KMS-11 (cell line): ENCODE results near the gene MITF.

Experiments used
- H2AFZ ChIP-seq: fragments of 200-600 bp; sonication (generic); 2 replicates; pipeline ENCODE4 v1.6.1; 2016; ENCODE audit warnings: antibody characterized with exemption, mixed run types, low read depth
- H3K27ac ChIP-seq: fragments of 200-600 bp; sonication (generic); 2 replicates; pipeline ENCODE4 v1.6.1; 2016; ENCODE audit warnings: mild to moderate bottlenecking, mixed run types
- H3K27me3 ChIP-seq: fragments of 200-600 bp; sonication (generic); 2 replicates; pipeline ENCODE4 v1.6.1; 2017; ENCODE audit warnings: mild to moderate bottlenecking, low read depth, mixed run types, moderate library complexity; ENCODE audit not compliant: insufficient read depth
- H3K36me3 ChIP-seq: fragments of 200-600 bp; sonication (generic); 2 replicates; pipeline ENCODE4 v1.6.1; 2017; ENCODE audit warnings: mild to moderate bottlenecking, mixed run types; ENCODE audit not compliant: insufficient read depth
- H3K4me1 ChIP-seq: fragments of 200-600 bp; sonication (generic); 2 replicates; pipeline ENCODE4 v1.6.1; 2016; ENCODE audit warnings: mild to moderate bottlenecking, low read depth, mixed run types; ENCODE audit not compliant: poor library complexity, severe bottlenecking
- H3K4me2 ChIP-seq: fragments of 200-600 bp; sonication (generic); 2 replicates; pipeline ENCODE4 v1.7.0; 2016; ENCODE audit warnings: mild to moderate bottlenecking, mixed run types
- H3K4me3 ChIP-seq: fragments of 200-600 bp; sonication (generic); IDR thresholded peaks from 2 replicates; pipeline ENCODE4 v1.6.1; 2017; ENCODE audit warnings: low read depth, low read length, mixed read lengths; ENCODE audit not compliant: insufficient read depth
- H3K79me2 ChIP-seq: fragments of 200-600 bp; sonication (generic); 2 replicates; pipeline ENCODE4 v1.6.1; 2016; ENCODE audit warnings: low read depth, mixed run types; ENCODE audit not compliant: insufficient read depth
- H3K9ac ChIP-seq: fragments of 200-600 bp; sonication (generic); 2 replicates; pipeline ENCODE4 v1.6.1; 2016; ENCODE audit warnings: mild to moderate bottlenecking, mixed run types
- H4K20me1 ChIP-seq: fragments of 200-600 bp; sonication (generic); 2 replicates; pipeline ENCODE4 v1.6.1; 2016; ENCODE audit warnings: mild to moderate bottlenecking, mixed run types; ENCODE audit not compliant: insufficient read depth
- TF ChIP-seq, protein P1 (sequence below): fragments of 200-600 bp; sonication (generic); conservative IDR thresholded peaks from 2 replicates; pipeline ENCODE4 v1.6.1; 2017; ENCODE audit warnings: low read depth, mild to moderate bottlenecking, antibody characterized with exemption, low read length, moderate library complexity, mixed read lengths

The MITF gene

DNA sequence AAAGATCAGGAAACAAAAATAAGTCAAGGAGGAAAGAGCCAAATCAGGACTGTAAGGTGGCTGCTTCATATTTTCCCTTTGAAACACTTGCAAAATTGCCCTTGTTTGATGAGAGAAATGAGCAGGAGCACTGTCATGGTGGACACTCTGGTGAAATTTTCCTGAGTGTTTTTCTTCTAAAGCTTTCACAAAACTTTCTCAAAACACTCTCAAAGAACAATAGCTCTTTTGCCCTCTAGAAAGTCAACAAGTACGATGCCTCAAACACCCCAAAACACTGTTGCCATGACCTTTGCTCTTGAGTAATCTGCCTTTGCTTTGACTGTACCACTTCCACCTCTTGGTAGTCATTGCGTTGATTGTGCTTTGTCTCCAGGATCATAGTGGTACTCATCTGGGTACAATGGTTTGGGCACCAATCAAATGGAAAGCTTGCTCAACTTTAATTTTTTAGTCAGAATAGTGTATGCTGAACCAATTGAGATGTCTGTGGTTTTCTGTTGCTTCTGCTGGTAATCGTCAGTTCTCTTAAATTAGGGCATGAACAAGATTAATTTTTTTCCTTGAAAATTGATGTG, 13.2 kb upstream of the MITF start:
- H3K36me3 ChIP-seq, result no peaks in the 10 kb centered on the region
- no peak overlapping the region for H3K9ac ChIP-seq
- H3K4me3 ChIP-seq, result no peak overlapping the region
- TF ChIP-seq, protein P1, sequence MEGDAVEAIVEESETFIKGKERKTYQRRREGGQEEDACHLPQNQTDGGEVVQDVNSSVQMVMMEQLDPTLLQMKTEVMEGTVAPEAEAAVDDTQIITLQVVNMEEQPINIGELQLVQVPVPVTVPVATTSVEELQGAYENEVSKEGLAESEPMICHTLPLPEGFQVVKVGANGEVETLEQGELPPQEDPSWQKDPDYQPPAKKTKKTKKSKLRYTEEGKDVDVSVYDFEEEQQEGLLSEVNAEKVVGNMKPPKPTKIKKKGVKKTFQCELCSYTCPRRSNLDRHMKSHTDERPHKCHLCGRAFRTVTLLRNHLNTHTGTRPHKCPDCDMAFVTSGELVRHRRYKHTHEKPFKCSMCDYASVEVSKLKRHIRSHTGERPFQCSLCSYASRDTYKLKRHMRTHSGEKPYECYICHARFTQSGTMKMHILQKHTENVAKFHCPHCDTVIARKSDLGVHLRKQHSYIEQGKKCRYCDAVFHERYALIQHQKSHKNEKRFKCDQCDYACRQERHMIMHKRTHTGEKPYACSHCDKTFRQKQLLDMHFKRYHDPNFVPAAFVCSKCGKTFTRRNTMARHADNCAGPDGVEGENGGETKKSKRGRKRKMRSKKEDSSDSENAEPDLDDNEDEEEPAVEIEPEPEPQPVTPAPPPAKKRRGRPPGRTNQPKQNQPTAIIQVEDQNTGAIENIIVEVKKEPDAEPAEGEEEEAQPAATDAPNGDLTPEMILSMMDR, result no peak
- no peaks in the 10 kb centered on the region for H3K4me1 ChIP-seq
- no peak overlapping the region for H3K27ac ChIP-seq
- H3K79me2 ChIP-seq, result no peaks in the 10 kb centered on the region
- H4K20me1 ChIP-seq, result no peaks in the 10 kb centered on the region
- no peak overlapping the region for H3K4me2 ChIP-seq
- H2AFZ ChIP-seq, result no peak overlapping the region
- H3K27me3 ChIP-seq, result no peaks in the 10 kb centered on the region

DNA sequence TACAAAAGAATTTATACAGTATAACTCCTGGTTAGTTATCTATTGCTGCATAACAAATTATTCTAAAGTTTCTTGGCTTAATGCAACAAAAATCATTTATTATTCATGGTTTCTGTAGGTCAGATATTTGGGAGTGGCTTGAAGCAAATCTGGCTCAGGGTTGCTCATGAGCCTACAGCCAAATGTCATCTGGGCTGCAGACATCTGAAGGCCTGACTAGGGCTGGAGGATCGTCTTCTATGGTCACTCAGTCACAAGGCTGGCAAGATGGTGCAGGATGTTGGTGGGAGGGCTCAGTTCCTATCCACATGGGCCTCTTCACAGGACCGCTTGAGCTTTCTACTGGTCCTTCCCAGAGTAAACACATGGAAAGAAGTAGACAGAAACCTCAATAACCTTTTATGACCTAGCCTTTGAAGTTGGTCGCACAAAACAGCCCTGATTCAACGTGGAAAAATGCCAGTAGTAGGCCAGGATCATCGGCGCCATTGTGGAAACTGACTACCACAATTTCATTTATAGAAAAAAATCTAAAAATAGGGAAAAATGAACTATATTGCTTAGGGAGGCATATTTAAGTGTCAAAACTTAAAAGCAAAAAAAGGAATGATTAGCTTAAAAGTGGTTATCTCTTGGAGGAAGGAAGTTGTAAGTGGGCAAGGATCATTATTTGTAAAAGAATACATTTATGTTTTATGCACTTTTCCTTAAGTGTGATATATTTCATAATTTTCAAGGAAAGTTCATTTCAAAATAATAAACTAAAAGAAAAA, 9.9 kb upstream of the MITF start:
- H3K27ac ChIP-seq, result no peak overlapping the region
- H2AFZ ChIP-seq, result no peak overlapping the region
- no peaks in the 10 kb centered on the region for H3K4me1 ChIP-seq
- no peaks in the 10 kb centered on the region for H4K20me1 ChIP-seq
- no peak overlapping the region for H3K4me3 ChIP-seq
- no peak overlapping the region for H3K4me2 ChIP-seq
- no peak overlapping the region for H3K9ac ChIP-seq
- no peaks in the 10 kb centered on the region for H3K36me3 ChIP-seq
- no peaks in the 10 kb centered on the region for H3K27me3 ChIP-seq
- TF ChIP-seq, protein P1, result no peak
- H3K79me2 ChIP-seq, result no peaks in the 10 kb centered on the region

DNA sequence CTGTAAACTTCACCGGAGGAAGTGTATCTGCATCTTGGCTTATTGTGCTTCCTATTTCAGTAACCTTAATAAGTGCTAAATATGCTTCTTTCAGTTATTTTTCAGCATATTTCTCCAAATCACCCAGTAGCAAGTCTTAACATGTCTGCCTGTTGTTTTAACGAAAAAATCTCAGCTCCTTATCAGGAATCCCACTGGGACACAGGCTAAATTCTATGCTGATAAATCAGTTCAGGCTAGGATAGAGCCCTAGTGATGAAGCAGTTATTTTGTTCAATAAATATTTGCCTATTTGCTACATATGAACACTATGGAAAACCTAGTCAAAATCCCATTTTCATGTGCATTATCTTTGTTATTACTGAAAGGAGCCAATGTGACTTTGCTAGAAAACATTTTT, 8.2 kb upstream of the MITF start:
- no peaks in the 10 kb centered on the region for H3K36me3 ChIP-seq
- no peak overlapping the region for H3K4me2 ChIP-seq
- TF ChIP-seq, protein P1, result no peak
- H2AFZ ChIP-seq, result no peak overlapping the region
- H3K9ac ChIP-seq, result no peak overlapping the region
- H3K4me1 ChIP-seq, result no peaks in the 10 kb centered on the region
- no peak overlapping the region for H3K4me3 ChIP-seq
- H3K79me2 ChIP-seq, result no peaks in the 10 kb centered on the region
- no peaks in the 10 kb centered on the region for H3K27me3 ChIP-seq
- H4K20me1 ChIP-seq, result no peaks in the 10 kb centered on the region
- H3K27ac ChIP-seq, result no peak overlapping the region

DNA sequence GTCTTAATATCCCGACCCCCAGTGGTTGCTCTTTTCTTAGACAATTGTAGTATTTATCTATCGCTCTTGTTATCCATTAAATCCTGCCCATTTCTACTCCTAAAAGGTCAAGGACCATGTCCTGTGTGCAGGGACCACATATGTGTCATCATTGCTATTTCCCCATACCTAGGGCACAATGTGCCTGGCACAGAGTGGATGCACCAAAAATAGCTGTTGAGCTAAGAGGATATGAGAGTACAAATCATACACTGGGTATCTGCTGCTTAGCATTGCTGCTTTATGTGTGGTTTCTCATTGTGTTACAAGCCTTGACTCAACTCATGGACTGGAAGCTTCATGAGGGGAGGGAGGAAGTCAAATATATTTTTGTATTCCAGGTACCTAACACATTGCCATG, 3.4 kb upstream of the MITF start:
- TF ChIP-seq, protein P1, result no peak
- Histone ChIP-seq H3K36me3 (no peaks in the 10 kb centered on the region), H3K4me1 (peaks cover 5% of the 10 kb centered on the region), H3K4me2 (no peak overlapping the region), H3K9ac (no peak overlapping the region), H3K27ac (no peak overlapping the region), H2AFZ (no peak overlapping the region), H4K20me1 (no peaks in the 10 kb centered on the region), H3K27me3 (no peaks in the 10 kb centered on the region), H3K4me3 (no peak overlapping the region), H3K79me2 (no peaks in the 10 kb centered on the region)
